ENCODE results near the gene GUCD1.

GUCD1 gene

DNA sequence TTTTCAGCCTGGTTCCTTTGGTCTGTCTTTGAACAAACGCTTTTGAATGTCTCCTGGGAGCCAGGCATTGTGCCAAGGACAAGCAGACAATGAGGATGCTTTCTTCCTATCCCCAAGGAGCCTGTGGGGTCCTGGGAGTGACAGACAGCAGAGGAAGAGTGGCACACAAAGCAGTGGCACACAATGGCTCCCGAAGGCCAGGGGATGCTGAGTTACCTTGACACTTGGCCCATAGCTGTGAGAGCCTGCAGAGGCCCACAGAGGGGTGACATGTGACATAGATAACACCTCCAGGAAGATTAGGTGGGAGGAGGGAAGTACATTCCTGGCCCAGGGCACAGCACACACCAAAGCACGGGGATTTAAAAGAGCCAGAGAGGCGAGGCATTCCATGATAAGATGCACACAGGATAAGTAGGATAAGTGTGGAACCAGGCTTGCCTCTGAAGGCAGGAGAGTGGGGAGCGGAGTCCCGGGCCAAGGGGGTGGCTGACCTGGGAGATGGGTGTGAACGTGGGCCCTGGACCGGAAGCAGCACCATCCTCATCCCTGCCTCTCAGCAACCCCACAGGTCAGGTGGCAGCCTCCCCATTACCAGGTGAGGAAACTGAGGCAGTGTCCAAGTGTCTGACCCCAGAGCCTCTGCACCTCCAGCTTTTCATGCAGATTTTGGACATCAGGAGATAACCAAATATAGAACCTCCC, 53.5 kb downstream of the GUCD1 start:
- Histone ChIP-seq H3K27me3 (ENCODE audit: insufficient read depth, low read length) (no peaks in the 10 kb centered on the region), H2AFZ (ENCODE audit: low read length, unreplicated experiment) (no peak overlapping the region), H3K4me1 (ENCODE audit: control insufficient read depth, insufficient read depth, low read length, unreplicated experiment) (peaks cover 14% of the 10 kb centered on the region), H3K27ac (ENCODE audit: low read depth, low read length) (no peak overlapping the region), H3K36me3 (ENCODE audit: insufficient read depth, low read length) (no peaks in the 10 kb centered on the region), H3K4me3 (ENCODE audit: low read depth, low read length) (no peak overlapping the region), H3K79me2 (ENCODE audit: control insufficient read depth, insufficient read depth, low read length, unreplicated experiment) (no peaks in the 10 kb centered on the region)

DNA sequence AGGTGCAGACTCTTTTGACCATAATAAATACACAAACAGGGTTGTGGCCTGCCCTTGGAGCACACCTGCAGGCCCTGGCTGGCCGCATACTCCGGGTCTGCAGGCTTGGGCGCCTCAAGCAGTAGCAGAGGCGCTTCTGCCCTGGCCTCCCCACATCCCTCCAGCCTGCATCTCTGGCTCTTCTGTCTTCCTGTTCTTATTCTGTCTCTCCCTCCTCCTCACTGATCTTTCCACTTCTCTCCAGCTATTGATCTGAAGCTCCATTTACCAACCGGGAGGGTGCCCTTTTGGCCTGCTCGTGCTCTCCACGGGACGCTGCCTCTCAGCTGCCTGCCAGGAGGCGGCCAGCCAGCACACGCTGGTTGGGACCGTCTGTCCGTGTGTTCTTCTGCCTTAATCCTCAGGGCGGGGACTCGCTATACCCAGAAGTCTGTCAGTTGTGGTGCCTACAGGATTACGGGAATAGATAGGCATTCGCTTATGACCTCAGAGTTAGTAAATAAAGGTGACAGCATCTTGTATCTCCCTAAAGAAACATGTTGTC, 54.6 kb downstream of the GUCD1 start:
- no peaks in the 10 kb centered on the region for H3K79me2 ChIP-seq (ENCODE audit: control insufficient read depth, insufficient read depth, low read length, unreplicated experiment)
- no peaks in the 10 kb centered on the region for H3K27me3 ChIP-seq (ENCODE audit: insufficient read depth, low read length)
- peaks cover 13% of the 10 kb centered on the region for H3K4me1 ChIP-seq (ENCODE audit: control insufficient read depth, insufficient read depth, low read length, unreplicated experiment)

GRCh38 chr22:24499706-24500276, 55.1 kb downstream of the GUCD1 start:
- no peak overlapping the region for H3K27ac ChIP-seq (ENCODE audit: low read depth, low read length)
- H3K4me1 ChIP-seq (ENCODE audit: control insufficient read depth, insufficient read depth, low read length, unreplicated experiment): peaks cover 7% of the 10 kb centered on the region

More for the DNA sequence above, 54.6 kb downstream of the GUCD1 start:
- Histone ChIP-seq H3K27ac (ENCODE audit: low read depth, low read length) (no peak overlapping the region), H3K36me3 (ENCODE audit: insufficient read depth, low read length) (no peaks in the 10 kb centered on the region), H3K4me3 (ENCODE audit: low read depth, low read length) (no peak overlapping the region), H2AFZ (ENCODE audit: low read length, unreplicated experiment) (no peak overlapping the region)

DNA sequence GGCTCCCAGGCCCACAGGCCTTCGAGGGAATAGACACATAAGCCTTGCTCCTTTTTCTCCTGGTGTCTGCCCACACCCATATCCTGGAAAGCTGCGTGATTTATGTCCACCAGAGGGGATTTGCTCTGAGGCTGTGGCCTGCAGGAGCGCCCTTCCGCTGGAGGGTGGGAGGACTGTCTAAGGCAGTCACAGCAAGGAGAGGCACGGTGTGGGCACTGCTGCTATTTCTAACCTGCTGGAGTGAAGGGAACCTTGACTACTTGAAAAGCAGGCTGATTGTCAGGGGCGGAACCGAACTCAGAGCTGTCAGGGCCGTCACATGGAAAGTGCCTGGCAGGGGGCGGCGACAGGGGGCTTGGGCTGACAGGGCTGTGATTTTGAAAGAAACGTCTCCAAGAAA, 56.1 kb downstream of the GUCD1 start:
- H3K79me2 ChIP-seq (ENCODE audit: control insufficient read depth, insufficient read depth, low read length, unreplicated experiment): no peaks in the 10 kb centered on the region
- no peak overlapping the region for H2AFZ ChIP-seq (ENCODE audit: low read length, unreplicated experiment)
- no peaks in the 10 kb centered on the region for H3K36me3 ChIP-seq (ENCODE audit: insufficient read depth, low read length)
- no peak overlapping the region for H3K27ac ChIP-seq (ENCODE audit: low read depth, low read length)
- H3K27me3 ChIP-seq (ENCODE audit: insufficient read depth, low read length): peaks cover 14% of the 10 kb centered on the region; the same call in 1 of the 2 replicates
- H3K4me1 ChIP-seq (ENCODE audit: control insufficient read depth, insufficient read depth, low read length, unreplicated experiment): peaks cover 6% of the 10 kb centered on the region
- H3K4me3 ChIP-seq (ENCODE audit: low read depth, low read length): no peak overlapping the region

More at GRCh38 chr22:24499706-24500276, 55.1 kb downstream of the GUCD1 start:
- Histone ChIP-seq H3K27me3 (ENCODE audit: insufficient read depth, low read length) (peaks cover 5% of the 10 kb centered on the region; the same call in 1 of the 2 replicates), H3K79me2 (ENCODE audit: control insufficient read depth, insufficient read depth, low read length, unreplicated experiment) (no peaks in the 10 kb centered on the region), H3K36me3 (ENCODE audit: insufficient read depth, low read length) (no peaks in the 10 kb centered on the region), H2AFZ (ENCODE audit: low read length, unreplicated experiment) (no peak overlapping the region), H3K4me3 (ENCODE audit: low read depth, low read length) (no peak overlapping the region)

DNA sequence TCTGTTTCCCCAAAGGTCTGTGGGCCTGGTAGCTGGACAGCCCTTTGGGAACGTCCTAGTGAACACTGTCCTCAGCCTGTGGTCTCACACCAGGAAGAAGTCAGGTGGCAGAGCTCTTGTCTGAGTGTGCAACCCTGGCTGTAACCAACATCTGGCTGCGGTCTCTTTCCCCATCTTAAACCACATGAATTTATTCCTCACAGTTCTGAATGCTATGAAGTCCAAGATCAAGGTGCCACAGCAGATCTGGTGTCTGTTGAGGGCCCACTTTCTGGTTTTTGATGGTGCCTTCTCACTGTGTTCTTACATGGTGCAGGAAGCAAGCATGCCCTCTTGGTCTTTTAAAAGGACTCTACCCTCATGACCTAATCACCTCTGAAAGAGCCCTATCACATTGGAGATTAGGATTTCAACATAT, 57.1 kb downstream of the GUCD1 start:
- H2AFZ ChIP-seq (ENCODE audit: low read length, unreplicated experiment): no peak overlapping the region
- no peaks in the 10 kb centered on the region for H3K4me1 ChIP-seq (ENCODE audit: control insufficient read depth, insufficient read depth, low read length, unreplicated experiment)

GRCh38 chr22:24496661-24497060, 58.3 kb downstream of the GUCD1 start:
- Histone ChIP-seq H2AFZ (ENCODE audit: low read length, unreplicated experiment) (no peak overlapping the region), H3K27me3 (ENCODE audit: insufficient read depth, low read length) (peaks cover 14% of the 10 kb centered on the region; the same call in 1 of the 2 replicates)

More for the DNA sequence above, 57.1 kb downstream of the GUCD1 start:
- no peaks in the 10 kb centered on the region for H3K79me2 ChIP-seq (ENCODE audit: control insufficient read depth, insufficient read depth, low read length, unreplicated experiment)
- no peaks in the 10 kb centered on the region for H3K36me3 ChIP-seq (ENCODE audit: insufficient read depth, low read length)
- H3K27me3 ChIP-seq (ENCODE audit: insufficient read depth, low read length): peaks cover 14% of the 10 kb centered on the region; the same call in 1 of the 2 replicates
- H3K27ac ChIP-seq (ENCODE audit: low read depth, low read length): no peak overlapping the region
- no peak overlapping the region for H3K4me3 ChIP-seq (ENCODE audit: low read depth, low read length)

GRCh38 chr22:24496234-24496633, 58.7 kb downstream of the GUCD1 start:
- Histone ChIP-seq H3K79me2 (ENCODE audit: control insufficient read depth, insufficient read depth, low read length, unreplicated experiment) (no peaks in the 10 kb centered on the region), H3K4me3 (ENCODE audit: low read depth, low read length) (no peak overlapping the region), H3K36me3 (ENCODE audit: insufficient read depth, low read length) (no peaks in the 10 kb centered on the region), H2AFZ (ENCODE audit: low read length, unreplicated experiment) (no peak overlapping the region), H3K4me1 (ENCODE audit: control insufficient read depth, insufficient read depth, low read length, unreplicated experiment) (no peaks in the 10 kb centered on the region), H3K27me3 (ENCODE audit: insufficient read depth, low read length) (peaks cover 14% of the 10 kb centered on the region; the same call in 1 of the 2 replicates), H3K27ac (ENCODE audit: low read depth, low read length) (no peak overlapping the region)

More at GRCh38 chr22:24496661-24497060, 58.3 kb downstream of the GUCD1 start:
- H3K36me3 ChIP-seq (ENCODE audit: insufficient read depth, low read length): no peaks in the 10 kb centered on the region
- H3K79me2 ChIP-seq (ENCODE audit: control insufficient read depth, insufficient read depth, low read length, unreplicated experiment): no peaks in the 10 kb centered on the region
- no peak overlapping the region for H3K27ac ChIP-seq (ENCODE audit: low read depth, low read length)
- H3K4me1 ChIP-seq (ENCODE audit: control insufficient read depth, insufficient read depth, low read length, unreplicated experiment): no peaks in the 10 kb centered on the region
- no peak overlapping the region for H3K4me3 ChIP-seq (ENCODE audit: low read depth, low read length)

DNA sequence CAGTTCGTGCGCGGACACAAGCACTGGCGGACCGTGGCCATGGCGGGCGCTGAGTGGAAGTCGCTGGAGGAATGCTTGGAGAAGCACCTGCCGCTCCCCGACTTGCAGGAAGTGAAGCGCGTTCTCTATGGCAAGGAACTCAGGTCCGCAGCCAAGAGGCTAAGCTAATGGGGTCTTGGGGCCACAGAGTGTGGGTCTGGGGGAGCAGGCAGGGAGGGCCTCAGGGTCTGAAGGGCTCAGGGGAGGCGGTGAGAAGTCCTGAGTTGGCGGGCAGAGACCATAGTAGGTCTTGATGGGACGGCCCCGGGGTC, 59.6 kb downstream of the GUCD1 start:
- Histone ChIP-seq H3K4me3 (ENCODE audit: low read depth, low read length) (no peak overlapping the region), H3K4me1 (ENCODE audit: control insufficient read depth, insufficient read depth, low read length, unreplicated experiment) (no peaks in the 10 kb centered on the region), H2AFZ (ENCODE audit: low read length, unreplicated experiment) (no peak overlapping the region), H3K36me3 (ENCODE audit: insufficient read depth, low read length) (no peaks in the 10 kb centered on the region), H3K79me2 (ENCODE audit: control insufficient read depth, insufficient read depth, low read length, unreplicated experiment) (no peaks in the 10 kb centered on the region), H3K27me3 (ENCODE audit: insufficient read depth, low read length) (peaks cover 14% of the 10 kb centered on the region; the same call in 1 of the 2 replicates), H3K27ac (ENCODE audit: low read depth, low read length) (no peak overlapping the region)

DNA sequence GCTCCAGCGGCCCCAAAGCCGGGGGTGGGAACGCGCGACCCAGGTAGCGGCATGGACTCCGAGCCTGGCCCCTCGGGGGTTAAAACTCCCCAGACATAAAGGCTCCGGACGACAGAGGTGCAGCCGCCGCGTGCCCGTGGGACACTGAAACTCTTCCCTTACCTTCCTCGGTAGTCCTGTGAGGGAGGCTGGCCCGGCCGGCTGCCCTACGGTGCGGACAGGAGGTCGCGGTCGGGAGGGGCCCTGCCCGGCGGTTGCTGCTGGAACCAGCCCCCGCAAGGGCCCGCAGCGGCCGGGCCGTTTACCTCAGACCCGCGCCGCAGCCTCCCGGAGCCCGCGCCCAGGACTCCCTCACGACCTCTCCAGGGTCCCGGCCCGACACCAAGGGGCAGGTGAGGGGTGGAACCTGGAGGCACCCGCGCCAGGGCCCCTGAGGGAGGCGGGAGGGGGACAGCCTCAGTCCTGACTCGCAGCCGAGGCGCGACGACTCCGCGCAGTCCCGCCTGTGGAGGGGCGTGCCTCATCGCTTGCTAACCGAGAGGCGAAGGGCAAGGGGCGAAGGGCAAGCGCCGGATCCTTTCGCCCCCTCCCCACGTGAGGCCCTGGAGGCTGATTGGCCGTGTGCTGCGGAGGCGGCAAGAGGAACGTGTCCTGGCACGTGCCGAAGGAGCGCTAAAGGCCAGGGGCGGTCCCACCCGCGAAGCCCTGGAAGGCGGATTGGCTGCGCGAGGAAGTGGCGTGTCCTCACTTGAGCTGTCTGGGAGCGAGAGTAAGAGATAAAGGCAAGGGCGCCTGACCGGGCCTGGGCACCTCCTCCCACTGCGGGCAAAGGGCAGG, 60.2 kb downstream of the GUCD1 start, which contains the start of gene UPB1:
Gene UPB1 (plus strand): TSS at position 805 of the 837 bp plus-strand sequence. CDS start 72 bp downstream, outside the sequence.
- H3K79me2 ChIP-seq (ENCODE audit: control insufficient read depth, insufficient read depth, low read length, unreplicated experiment): no peaks in the 10 kb centered on the region
- no peak within 1 kb of the TSS for H2AFZ ChIP-seq (ENCODE audit: low read length, unreplicated experiment)
- no peak within 1 kb of the TSS for H3K4me3 ChIP-seq (ENCODE audit: low read depth, low read length)
- H3K4me1 ChIP-seq (ENCODE audit: control insufficient read depth, insufficient read depth, low read length, unreplicated experiment): no peaks in the 10 kb centered on the region
- H3K27ac ChIP-seq (ENCODE audit: low read depth, low read length): no peak within 1 kb of the TSS
- peaks cover 14% of the 10 kb centered on the region; the same call in 1 of the 2 replicates for H3K27me3 ChIP-seq (ENCODE audit: insufficient read depth, low read length)
- no peaks in the 10 kb centered on the region for H3K36me3 ChIP-seq (ENCODE audit: insufficient read depth, low read length)

DNA sequence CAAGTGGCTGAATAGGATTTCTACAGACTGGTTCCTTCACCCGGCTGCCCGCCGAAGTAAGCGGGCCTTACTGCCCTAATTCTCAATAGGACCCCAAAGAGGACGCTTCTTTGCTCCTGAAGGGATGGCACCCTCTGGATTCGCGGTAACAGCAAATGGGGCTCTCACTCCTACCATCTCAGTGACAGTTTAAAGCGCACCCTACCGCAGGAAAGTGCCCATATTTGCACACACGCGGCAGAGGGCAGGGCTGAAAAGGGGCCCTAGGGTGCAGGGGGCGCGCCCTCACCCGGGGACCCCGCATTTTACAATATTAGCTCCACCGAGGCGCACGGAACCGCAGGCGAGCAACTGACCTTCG, 60.8 kb downstream of the GUCD1 start:
- H3K4me3 ChIP-seq (ENCODE audit: low read depth, low read length): no peak overlapping the region
- no peaks in the 10 kb centered on the region for H3K36me3 ChIP-seq (ENCODE audit: insufficient read depth, low read length)
- no peaks in the 10 kb centered on the region for H3K4me1 ChIP-seq (ENCODE audit: control insufficient read depth, insufficient read depth, low read length, unreplicated experiment)
- H3K27me3 ChIP-seq (ENCODE audit: insufficient read depth, low read length): peaks cover 14% of the 10 kb centered on the region; the same call in 1 of the 2 replicates
- no peaks in the 10 kb centered on the region for H3K79me2 ChIP-seq (ENCODE audit: control insufficient read depth, insufficient read depth, low read length, unreplicated experiment)
- no peak overlapping the region for H2AFZ ChIP-seq (ENCODE audit: low read length, unreplicated experiment)
- no peak overlapping the region for H3K27ac ChIP-seq (ENCODE audit: low read depth, low read length)
